Measurements from ENCODE around the gene USP10.

GRCh38 chr16:84777435-84777834 lies 77.6 kb downstream of the USP10 start:
- no peak for TF ChIP-seq POLR2A (IDR thresholded peaks at IDR 0.05)
- TF ChIP-seq CTCF (IDR thresholded peaks at IDR 0.05), result no peak
- no peak for TF ChIP-seq EP300 (IDR thresholded peaks at IDR 0.05)
- no peak for TF ChIP-seq POLR2AphosphoS5 (IDR thresholded peaks at IDR 0.05)
